OCI-LY1 (cell line): Measurements from ENCODE around the gene ZDHHC11.

Source experiments
- H2AFZ ChIP-seq: fragments of 200-600 bp; sonication (generic), shearing (Covaris generic); 2 replicates; pipeline ENCODE4 v1.6.0; 2014; ENCODE audit warnings: antibody characterized with exemption, mild to moderate bottlenecking, low read length
- H3F3A ChIP-seq: fragments of 200-600 bp; sonication (generic), shearing (Covaris generic); 2 replicates; pipeline ENCODE4 v1.6.0; 2014; ENCODE audit warnings: mild to moderate bottlenecking, antibody characterized with exemption, low read length, moderate library complexity; ENCODE audit not compliant: insufficient read depth
- H3K27ac ChIP-seq: fragments of 200-600 bp; sonication (generic); 2 replicates; pipeline ENCODE4 v1.5.1; 2014; ENCODE audit warnings: low read length, mixed run types, mild to moderate bottlenecking, low read depth; ENCODE audit not compliant: poor library complexity, severe bottlenecking
- H3K27me3 ChIP-seq: fragments of 200-600 bp; sonication (generic); 2 replicates; pipeline ENCODE4 v1.6.0; 2014; ENCODE audit warnings: antibody characterized with exemption, mild to moderate bottlenecking, low read length, moderate library complexity; ENCODE audit not compliant: insufficient read depth
- H3K36me3 ChIP-seq: fragments of 200-600 bp; sonication (generic); 2 replicates; pipeline ENCODE4 v1.6.1; 2014; ENCODE audit warnings: mild to moderate bottlenecking, antibody characterized with exemption, low read length, moderate library complexity, mixed read lengths; ENCODE audit not compliant: insufficient read depth
- H3K4me1 ChIP-seq: fragments of 200-600 bp; sonication (generic); 2 replicates; pipeline ENCODE4 v1.5.1; 2014; ENCODE audit warnings: mild to moderate bottlenecking, low read length, moderate library complexity; ENCODE audit not compliant: insufficient read depth, severe bottlenecking
- H3K4me2 ChIP-seq: fragments of 200-600 bp; sonication (generic), shearing (Covaris generic); 2 replicates; pipeline ENCODE4 v1.6.1; 2014; ENCODE audit warnings: low read length
- H3K4me3 ChIP-seq: fragments of 200-600 bp; sonication (generic); 2 replicates; pipeline ENCODE4 v1.5.1; 2014; ENCODE audit warnings: low read length, low read depth, mild to moderate bottlenecking, mixed read lengths; ENCODE audit not compliant: poor library complexity, severe bottlenecking
- H3K79me2 ChIP-seq: fragments of 200-600 bp; shearing (Covaris generic); 2 replicates; pipeline ENCODE4 v1.6.1; 2016; ENCODE audit warnings: mixed run types, low read length, mixed read lengths; ENCODE audit not compliant: insufficient read depth
- H3K9ac ChIP-seq: fragments of 200-600 bp; sonication (generic), shearing (Covaris generic); 2 replicates; pipeline ENCODE4 v1.6.1; 2014; ENCODE audit warnings: mild to moderate bottlenecking, low read length, mixed read lengths
- H3K9me2 ChIP-seq: fragments of 200-600 bp; sonication (generic), shearing (Covaris generic); 2 replicates; pipeline ENCODE4 v1.6.1; 2014; ENCODE audit warnings: low read depth, mild to moderate bottlenecking, low read length, mixed read lengths
- H3K9me3 ChIP-seq: fragments of 200-600 bp; shearing (Covaris generic); 2 replicates; pipeline ENCODE4 v1.6.1; 2014; ENCODE audit warnings: low read length, mixed read lengths
- H4K20me1 ChIP-seq: fragments of 200-600 bp; sonication (generic), shearing (Covaris generic); 2 replicates; pipeline ENCODE4 v1.6.0; 2016; ENCODE audit warnings: mild to moderate bottlenecking, low read length; ENCODE audit not compliant: insufficient read depth
- CTCF ChIP-seq: fragments of 200-600 bp; sonication (generic), shearing (Covaris generic); IDR thresholded peaks from 2 replicates; pipeline ENCODE4 v1.5.1; 2017; ENCODE audit warnings: mild to moderate bottlenecking, antibody characterized with exemption, low read length, moderate library complexity, mixed read lengths
- EZH2 ChIP-seq: fragments of 200-600 bp; sonication (generic), shearing (Covaris generic); IDR thresholded peaks from 2 replicates; pipeline ENCODE4 v1.8.0; 2017; ENCODE audit warnings: borderline replicate concordance, mixed run types, mild to moderate bottlenecking, antibody characterized with exemption, low read length, moderate library complexity, mixed read lengths

Gene ZDHHC11

GRCh38 chr5:858726-859125 lies 7.9 kb upstream of the ZDHHC11 start:
- no peaks in the 10 kb centered on the region for H3K4me1 ChIP-seq
- TF ChIP-seq EZH2 (no peak), CTCF (no peak)

GRCh38 chr5:856531-857425 lies 6.0 kb upstream of the ZDHHC11 start:
- H3K9me3 ChIP-seq, result no peaks in the 10 kb centered on the region
- H3K4me3 ChIP-seq, result no peak overlapping the region
- no peaks in the 10 kb centered on the region for H3F3A ChIP-seq
- no peaks in the 10 kb centered on the region for H3K27me3 ChIP-seq
- no peak for TF ChIP-seq CTCF
- no peak for TF ChIP-seq EZH2
- H4K20me1 ChIP-seq, result no peaks in the 10 kb centered on the region
- no peak overlapping the region for H3K4me2 ChIP-seq
- H3K4me1 ChIP-seq, result no peaks in the 10 kb centered on the region
- H3K9me2 ChIP-seq, result no peaks in the 10 kb centered on the region
- no peaks in the 10 kb centered on the region for H3K36me3 ChIP-seq
- H3K79me2 ChIP-seq, result no peaks in the 10 kb centered on the region
- no peak overlapping the region for H3K9ac ChIP-seq
- H2AFZ ChIP-seq, result no peak overlapping the region
- no peak overlapping the region for H3K27ac ChIP-seq

More at GRCh38 chr5:858726-859125, 7.9 kb upstream of the ZDHHC11 start:
- Histone ChIP-seq H3K27me3 (no peaks in the 10 kb centered on the region), H3K4me3 (no peak overlapping the region), H3K9me2 (no peaks in the 10 kb centered on the region), H3K9ac (no peak overlapping the region), H2AFZ (no peak overlapping the region), H4K20me1 (no peaks in the 10 kb centered on the region), H3K36me3 (peaks cover 11% of the 10 kb centered on the region), H3F3A (no peaks in the 10 kb centered on the region), H3K79me2 (no peaks in the 10 kb centered on the region), H3K27ac (no peak overlapping the region), H3K9me3 (no peaks in the 10 kb centered on the region), H3K4me2 (no peak overlapping the region)

GRCh38 chr5:855771-856530 lies 5.2 kb upstream of the ZDHHC11 start:
- no peak overlapping the region for H3K4me3 ChIP-seq
- H3K4me1 ChIP-seq, result no peaks in the 10 kb centered on the region
- TF ChIP-seq CTCF (no peak), EZH2 (no peak)
- no peaks in the 10 kb centered on the region for H4K20me1 ChIP-seq
- H3F3A ChIP-seq, result no peaks in the 10 kb centered on the region
- H3K4me2 ChIP-seq, result no peak overlapping the region
- no peaks in the 10 kb centered on the region for H3K9me3 ChIP-seq
- H3K9me2 ChIP-seq, result no peaks in the 10 kb centered on the region
- H2AFZ ChIP-seq, result no peak overlapping the region
- H3K79me2 ChIP-seq, result no peaks in the 10 kb centered on the region
- no peak overlapping the region for H3K27ac ChIP-seq
- no peak overlapping the region for H3K9ac ChIP-seq
- no peaks in the 10 kb centered on the region for H3K36me3 ChIP-seq
- no peaks in the 10 kb centered on the region for H3K27me3 ChIP-seq
